OCI-LY3 (cell line): ENCODE results near the gene PRSS3.

Source experiments
- EZH2phosphoT487 ChIP-seq: fragments of 200-600 bp; shearing (Covaris generic); IDR thresholded peaks from 2 replicates; pipeline ENCODE4 v1.6.1; 2018; ENCODE audit warnings: antibody characterized with exemption, mixed run types, low read depth
- TF ChIP-seq, protein P1 (sequence below): fragments of 200-600, 300-600 bp; sonication (generic); IDR thresholded peaks from 2 replicates; pipeline ENCODE4 v1.5.1; 2014; ENCODE audit warnings: antibody characterized with exemption, low read length, low read depth

DNA sequence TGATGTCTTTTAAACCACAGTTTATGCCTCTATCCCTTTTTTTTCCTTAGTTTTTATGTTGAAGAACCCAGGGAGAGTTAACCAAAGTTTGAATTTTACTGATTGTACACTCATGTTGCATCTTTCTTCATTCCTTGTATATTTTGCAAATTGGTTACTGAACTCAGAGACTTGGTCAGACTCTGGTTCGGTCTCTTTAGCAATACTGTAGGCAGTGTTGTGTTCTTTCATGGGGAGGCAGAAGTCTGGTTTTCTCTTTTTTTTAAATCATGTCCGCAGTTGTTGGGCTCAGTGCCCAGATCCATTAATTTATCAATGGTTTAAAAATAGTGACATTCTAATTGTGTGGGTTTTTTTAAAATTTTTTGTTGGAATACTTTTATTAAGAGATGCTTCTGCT, 45.0 kb downstream of the PRSS3 start:
- TF ChIP-seq, protein P1, sequence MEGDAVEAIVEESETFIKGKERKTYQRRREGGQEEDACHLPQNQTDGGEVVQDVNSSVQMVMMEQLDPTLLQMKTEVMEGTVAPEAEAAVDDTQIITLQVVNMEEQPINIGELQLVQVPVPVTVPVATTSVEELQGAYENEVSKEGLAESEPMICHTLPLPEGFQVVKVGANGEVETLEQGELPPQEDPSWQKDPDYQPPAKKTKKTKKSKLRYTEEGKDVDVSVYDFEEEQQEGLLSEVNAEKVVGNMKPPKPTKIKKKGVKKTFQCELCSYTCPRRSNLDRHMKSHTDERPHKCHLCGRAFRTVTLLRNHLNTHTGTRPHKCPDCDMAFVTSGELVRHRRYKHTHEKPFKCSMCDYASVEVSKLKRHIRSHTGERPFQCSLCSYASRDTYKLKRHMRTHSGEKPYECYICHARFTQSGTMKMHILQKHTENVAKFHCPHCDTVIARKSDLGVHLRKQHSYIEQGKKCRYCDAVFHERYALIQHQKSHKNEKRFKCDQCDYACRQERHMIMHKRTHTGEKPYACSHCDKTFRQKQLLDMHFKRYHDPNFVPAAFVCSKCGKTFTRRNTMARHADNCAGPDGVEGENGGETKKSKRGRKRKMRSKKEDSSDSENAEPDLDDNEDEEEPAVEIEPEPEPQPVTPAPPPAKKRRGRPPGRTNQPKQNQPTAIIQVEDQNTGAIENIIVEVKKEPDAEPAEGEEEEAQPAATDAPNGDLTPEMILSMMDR = no peak
- no peak for TF ChIP-seq EZH2phosphoT487
